ENCODE measurements around the gene CACNB2.
"Not testable (repeated sequence)": the region's sequence is repeated elsewhere in the genome, so short reads cannot be mapped to it uniquely, and the experiment has no call there.

DNA sequence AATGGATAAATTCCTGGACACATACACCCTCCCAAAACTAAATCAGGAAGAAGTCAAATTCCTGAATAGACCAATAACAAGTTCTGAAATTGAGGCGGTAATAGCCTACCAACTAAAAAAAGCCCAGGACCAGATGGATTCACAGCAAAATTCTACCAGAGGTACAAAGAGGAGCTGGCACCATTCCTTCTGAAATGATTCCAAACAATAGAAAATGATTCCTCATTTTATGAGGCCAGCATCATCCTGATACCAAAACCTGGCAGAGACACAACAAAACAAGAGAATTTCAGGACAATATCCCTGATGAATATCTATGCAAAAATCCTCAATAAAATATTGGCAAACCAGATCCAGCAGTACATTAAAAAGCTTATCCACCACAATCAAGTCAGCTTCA is 450.9 kb downstream of the CACNB2 start:
- not testable (repeated sequence) for TF ChIP-seq POLR2A (IDR thresholded peaks at IDR 0.05; ENCODE audit: low read length); GATA1 (IDR thresholded peaks at IDR 0.05; ENCODE audit: low read depth, low read length)
